GM10248 (cell line): ENCODE results near the gene COL11A2.

Experiments
- CTCF ChIA-PET: fragments of 300-600 bp; sonication (Branson Sonifier 250); formaldehyde crosslinking; extraction: SDS; loops from one replicate; lab custom pipeline; 2021; ENCODE audit warnings: antibody characterized with exemption; lab: Yijun Ruan, JAX
- POLR2A ChIA-PET: fragments of 350-650 bp; sonication (Branson Sonifier 250); formaldehyde crosslinking; extraction: SDS; loops from one replicate; lab custom pipeline; 2020; ENCODE audit warnings: antibody characterized with exemption; lab: Yijun Ruan, JAX
- DNase-seq: peaks from one replicate; pipeline ENCODE4 v3.0.0; 2012; ENCODE audit errors: extremely low spot score
- CTCF ChIP-seq: IDR thresholded peaks from 2 replicates; pipeline ENCODE4 v1.5.1; 2012; ENCODE audit warnings: mild to moderate bottlenecking, low read depth; ENCODE audit errors: extremely low read depth, missing control alignments, control extremely low read depth

COL11A2 gene

GRCh38 chr6:33169291-33170175 lies 22.7 kb downstream of the COL11A2 start:
- ChIA-PET CTCF (interaction anchor here (2.0 kb wide), 1 partner anchor 10 kb away, joined by 5 read pairs; no protein-coding TSS in a partner anchor), POLR2A (no interaction called here)
- TF ChIP-seq CTCF: no peak
- no peak for DNase-seq

- no peak for TF ChIP-seq CTCF
- POLR2A ChIA-PET: no interaction called here
- no peak for DNase-seq
- CTCF ChIA-PET: interaction anchor here (2.0 kb wide), 1 partner anchor 9 kb away, joined by 5 read pairs; no protein-coding TSS in a partner anchor
These were observed 23.6 kb downstream of the COL11A2 start for GRCh38 chr6:33168639-33169038.

GRCh38 chr6:33168284-33168601 lies 24.0 kb downstream of the COL11A2 start:
- POLR2A ChIA-PET: no interaction called here
- CTCF ChIA-PET: interaction anchor here (2.0 kb wide), 1 partner anchor 9 kb away, joined by 5 read pairs; no protein-coding TSS in a partner anchor
- DNase-seq: no peak
- no peak for TF ChIP-seq CTCF

- ChIA-PET CTCF (interaction anchor here (1.2 to 2.0 kb wide), 2 partner anchors 8 to 17 kb away, joined by 4 to 5 read pairs; no protein-coding TSS in a partner anchor), POLR2A (no interaction called here)
- DNase-seq: no peak
- no peak for TF ChIP-seq CTCF
These were observed 24.6 kb downstream of the COL11A2 start for GRCh38 chr6:33167374-33168283.

- ChIA-PET CTCF (interaction anchor here (1.2 kb wide), 1 partner anchor 16 kb away, joined by 4 read pairs; no protein-coding TSS in a partner anchor), POLR2A (interaction anchor here (0.6 kb wide), 1 partner anchor 1501 kb away, joined by 6 read pairs; the partner anchor contains the start of gene CSNK2B)
- DNase-seq: no peak
- no peak for TF ChIP-seq CTCF
These were observed 25.5 kb downstream of the COL11A2 start for GRCh38 chr6:33166811-33167210.

GRCh38 chr6:33166363-33166762 lies 25.9 kb downstream of the COL11A2 start:
- CTCF ChIA-PET: interaction anchor here (1.2 to 2.3 kb wide), 2 partner anchors 16 to 82 kb away, joined by 4 to 8 read pairs; no protein-coding TSS in a partner anchor
- no peak for DNase-seq
- TF ChIP-seq CTCF: no peak
- POLR2A ChIA-PET: interaction anchor here (0.6 kb wide), 1 partner anchor 1501 kb away, joined by 6 read pairs; the partner anchor contains the start of gene CSNK2B
